Thyroid gland (tissue), 4 donors: ENCODE measurements around the gene SCAF8. TPM values are rescaled to one million over a fixed set of nuclear protein-coding genes. Genes with fewer than 3 reads are reported as not detected.
A peak's percentile ranks its signal among the peaks of the same experiment; 100 is the strongest.

Experiments
- DNase-seq, 2 donors: peaks; one replicate each; pipeline ENCODE4 v3.0.0-alpha.2; 2019
- H3K27ac ChIP-seq, 3 donors: fragments of 200-600 bp; sonication (generic); 1 replicate in 2 of 3; 2 replicates in 1 of 3; pipeline ENCODE4 v1.5.1; 2016 to 2019; ENCODE audit warnings: mild to moderate bottlenecking in 1 of 3, moderate library complexity in 1 of 3
- H3K27me3 ChIP-seq: fragments of 200-600 bp; sonication (generic); one replicate; pipeline ENCODE4 v1.5.1; 2019
- H3K36me3 ChIP-seq, 2 donors: fragments of 200-600 bp; sonication (generic); one replicate each; pipeline ENCODE4 v1.5.1; 2016 to 2019
- H3K4me1 ChIP-seq, 2 donors: fragments of 200-600 bp; sonication (generic); one replicate each; pipeline ENCODE4 v1.5.1; 2017 to 2019
- H3K4me3 ChIP-seq, 3 donors: fragments of 200-600 bp; sonication (generic); replicated peaks in 1 of 3; 1 replicate in 2 of 3; 2 replicates in 1 of 3; pipeline ENCODE4 v1.5.1; 2016; ENCODE audit warnings: mild to moderate bottlenecking in 1 of 3
- H3K9me3 ChIP-seq: fragments of 200-600 bp; sonication (generic); one replicate; pipeline ENCODE4 v1.5.1; 2017
- CTCF ChIP-seq, 6 experiments: fragments of 200-600 bp in 3 of 6; fragments of 450-650 bp in 3 of 6; sonication (generic) in 3 of 6; IDR thresholded peaks; one replicate each; pipeline ENCODE4 v1.5.1; 2016 to 2019; ENCODE audit warnings: antibody characterized with exemption in 6 of 6, mild to moderate bottlenecking in 2 of 6, inconsistent platforms in 1 of 6, moderate library complexity in 1 of 6
- POLR2A ChIP-seq, 2 donors: fragments of 450-650 bp; IDR thresholded peaks; one replicate each; pipeline ENCODE4 v1.6.1; 2017; ENCODE audit warnings: antibody characterized with exemption in 2 of 2, mild to moderate bottlenecking in 2 of 2, moderate library complexity in 1 of 2
- WGBS, 2 donors: methylation state at CpG; one replicate each; pipeline ENCODE4 v1.1.5; 2017; 5-methylcytosine and 5-hydroxymethylcytosine counted together
- intact Hi-C: fragments of 100-400 bp; cut with DNase I; formaldehyde crosslinking; loops from one replicate; pipeline ENCODE4 v1.15.1; 2023
- total RNA-seq, 4 donors: library from RNA; depleted of rRNA; stranded (reverse); fragments of >200 nt; gene quantifications; one replicate each; pipeline ENCODE4 v1.2.3, GENCODE V29; 2016

The SCAF8 gene
- total RNA-seq, 4 donors from 2014 or later = 60.9 to 88.8 (median 65.1) TPM

GRCh38 chr6:154733626-154734382, 588 bp downstream of the SCAF8 start:
- peak overlapping the region; percentile 100 for H3K27ac ChIP-seq
- H3K4me1 ChIP-seq = peaks cover 32 to 44% of the 10 kb centered on the region in 2 donors
- intact Hi-C loops = loop anchor here (10.0 kb wide), 1 partner anchor 59 kb away; no protein-coding TSS in a partner anchor
- H3K4me3 ChIP-seq = peak overlapping the region; percentile 89 to 99 (median 98)
- peak; percentile 98 for DNase-seq
- WGBS, 2 donors = 0% methylated on average over 19 to 47 of the region's 71 CpGs
- H3K9me3 ChIP-seq = no peaks in the 10 kb centered on the region
- no peaks in the 10 kb centered on the region for H3K27me3 ChIP-seq
- H3K36me3 ChIP-seq = no peaks in the 10 kb centered on the region
- no peak for TF ChIP-seq CTCF (IDR thresholded peaks at IDR 0.05)
- TF ChIP-seq POLR2A (IDR thresholded peaks at IDR 0.05) = peak in 1 of 2 donors; percentile 90

GRCh38 chr6:154736618-154737259, 3.5 kb downstream of the SCAF8 start:
- Histone ChIP-seq H3K27me3 (no peaks in the 10 kb centered on the region), H3K9me3 (no peaks in the 10 kb centered on the region), H3K4me1 (peaks cover 51 to 61% of the 10 kb centered on the region in 2 donors), H3K27ac (no peak overlapping the region), H3K4me3 (no peak overlapping the region), H3K36me3 (no peaks in the 10 kb centered on the region)
- TF ChIP-seq POLR2A (IDR thresholded peaks at IDR 0.05) (no peak), CTCF (IDR thresholded peaks at IDR 0.05) (no peak)
- intact Hi-C loops = loop anchor here (5.0 to 10.0 kb wide), 2 partner anchors 62 to 71 kb away; no protein-coding TSS in a partner anchor
- WGBS, 2 donors = 82 to 83% methylated on average over 4 of the region's 4 CpGs
- DNase-seq = no peak

GRCh38 chr6:154737424-154737823, 4.2 kb downstream of the SCAF8 start:
- H3K9me3 ChIP-seq = no peaks in the 10 kb centered on the region
- TF ChIP-seq CTCF (IDR thresholded peaks at IDR 0.05) = no peak
- no peak for TF ChIP-seq POLR2A (IDR thresholded peaks at IDR 0.05)
- no peak overlapping the region for H3K4me3 ChIP-seq
- no peaks in the 10 kb centered on the region for H3K36me3 ChIP-seq
- no peak overlapping the region for H3K27ac ChIP-seq
- intact Hi-C loops = loop anchor here (5.0 to 10.0 kb wide), 2 partner anchors 63 to 70 kb away; no protein-coding TSS in a partner anchor
- no peaks in the 10 kb centered on the region for H3K27me3 ChIP-seq
- peaks cover 53 to 59% of the 10 kb centered on the region in 2 donors for H3K4me1 ChIP-seq
- no peak for DNase-seq
- WGBS, 2 donors = 89 to 93% methylated on average over 9 of the region's 9 CpGs

GRCh38 chr6:154738551-154738961, 5.3 kb downstream of the SCAF8 start:
- no peaks in the 10 kb centered on the region for H3K27me3 ChIP-seq
- TF ChIP-seq POLR2A (IDR thresholded peaks at IDR 0.05) (no peak), CTCF (IDR thresholded peaks at IDR 0.05) (no peak)
- peak overlapping the region in 1 of 3 donors; percentile 7 for H3K27ac ChIP-seq
- intact Hi-C loops = loop anchor here (5.0 to 10.0 kb wide), 2 partner anchors 64 to 69 kb away; no protein-coding TSS in a partner anchor
- no peak overlapping the region for H3K4me3 ChIP-seq
- H3K36me3 ChIP-seq = no peaks in the 10 kb centered on the region
- WGBS, 2 donors = 63 to 66% methylated on average over 3 of the region's 3 CpGs
- no peaks in the 10 kb centered on the region for H3K9me3 ChIP-seq
- H3K4me1 ChIP-seq = peaks cover 58 to 66% of the 10 kb centered on the region in 2 donors
- no peak for DNase-seq

GRCh38 chr6:154740658-154741057, 7.4 kb downstream of the SCAF8 start:
- Histone ChIP-seq H3K36me3 (no peaks in the 10 kb centered on the region), H3K27me3 (no peaks in the 10 kb centered on the region), H3K4me1 (peaks cover 57 to 60% of the 10 kb centered on the region in 2 donors), H3K27ac (no peak overlapping the region), H3K9me3 (no peaks in the 10 kb centered on the region), H3K4me3 (no peak overlapping the region)
- WGBS, 2 donors = 97 to 98% methylated on average over 5 of the region's 5 CpGs
- DNase-seq = no peak
- TF ChIP-seq CTCF (IDR thresholded peaks at IDR 0.05) = no peak
- no peak for TF ChIP-seq POLR2A (IDR thresholded peaks at IDR 0.05)
- intact Hi-C loops = no loop called here
